GM19395 (cell line): Measurements from ENCODE around the gene FGD3.

ENCODE experiments used
- ATAC-seq: cut with Tn5 transposase; IDR thresholded peaks from one replicate; pipeline ENCODE4 v1.9.1; 2021; ENCODE audit warnings: mild to moderate bottlenecking, moderate library complexity; ENCODE audit not compliant: unreplicated experiment

The FGD3 gene

DNA sequence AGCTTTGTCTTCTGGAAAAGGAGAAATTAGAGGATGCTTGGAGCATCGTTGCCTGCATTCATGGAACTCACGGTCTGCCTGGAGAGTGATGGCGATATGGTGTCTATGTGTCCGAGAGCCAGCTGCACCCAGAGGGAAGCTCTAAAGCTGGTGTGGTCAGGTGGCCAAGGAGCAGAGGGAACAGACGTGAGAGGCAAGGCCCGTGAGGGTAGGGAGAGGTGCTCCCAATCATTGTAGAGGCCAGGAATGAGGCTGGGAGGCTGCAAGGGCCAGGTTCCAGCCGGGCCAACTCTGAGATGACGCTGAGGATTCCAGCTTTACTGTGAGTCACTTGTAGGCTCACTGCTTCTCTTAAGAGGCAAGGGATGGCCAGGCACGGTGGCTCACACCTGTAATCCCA lies 7.6 kb downstream of the FGD3 start:
- no peak for ATAC-seq

DNA sequence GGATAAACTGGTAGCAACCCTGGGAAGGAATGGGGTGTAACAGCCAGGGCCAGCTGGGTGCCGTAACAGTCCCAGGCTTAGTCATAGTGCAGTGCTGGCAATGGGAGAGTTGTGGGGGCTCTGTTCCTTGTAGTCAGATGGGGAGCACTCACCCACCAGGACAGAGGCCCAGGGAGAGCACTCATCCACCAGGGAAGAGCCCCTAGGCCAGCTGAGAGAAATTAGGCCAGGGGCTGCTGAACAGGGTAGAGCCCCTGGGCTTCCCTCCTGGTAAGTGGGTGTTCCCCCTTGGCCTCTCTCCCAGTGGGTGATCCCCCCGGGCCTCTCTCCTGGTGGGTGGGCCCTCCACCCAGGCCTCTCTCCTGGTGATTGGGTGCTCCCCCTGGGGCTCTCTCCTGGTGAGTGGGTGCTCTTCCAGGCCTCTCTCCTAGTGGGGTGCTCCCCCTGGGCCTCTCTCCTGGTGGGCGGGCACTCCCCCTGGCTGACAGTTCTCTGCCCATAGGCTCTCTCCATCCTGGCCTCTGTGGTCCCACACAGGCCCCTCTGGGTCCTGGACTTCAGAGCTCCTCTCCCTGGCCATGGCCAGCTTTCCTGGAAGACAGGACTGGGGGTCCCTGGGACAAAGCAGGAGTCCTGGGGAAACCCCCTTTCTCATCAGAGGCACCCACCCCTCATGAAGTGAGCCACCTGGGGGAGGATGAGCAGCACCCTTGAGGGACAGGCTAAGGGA lies 13.4 kb downstream of the FGD3 start:
- ATAC-seq: no peak

DNA sequence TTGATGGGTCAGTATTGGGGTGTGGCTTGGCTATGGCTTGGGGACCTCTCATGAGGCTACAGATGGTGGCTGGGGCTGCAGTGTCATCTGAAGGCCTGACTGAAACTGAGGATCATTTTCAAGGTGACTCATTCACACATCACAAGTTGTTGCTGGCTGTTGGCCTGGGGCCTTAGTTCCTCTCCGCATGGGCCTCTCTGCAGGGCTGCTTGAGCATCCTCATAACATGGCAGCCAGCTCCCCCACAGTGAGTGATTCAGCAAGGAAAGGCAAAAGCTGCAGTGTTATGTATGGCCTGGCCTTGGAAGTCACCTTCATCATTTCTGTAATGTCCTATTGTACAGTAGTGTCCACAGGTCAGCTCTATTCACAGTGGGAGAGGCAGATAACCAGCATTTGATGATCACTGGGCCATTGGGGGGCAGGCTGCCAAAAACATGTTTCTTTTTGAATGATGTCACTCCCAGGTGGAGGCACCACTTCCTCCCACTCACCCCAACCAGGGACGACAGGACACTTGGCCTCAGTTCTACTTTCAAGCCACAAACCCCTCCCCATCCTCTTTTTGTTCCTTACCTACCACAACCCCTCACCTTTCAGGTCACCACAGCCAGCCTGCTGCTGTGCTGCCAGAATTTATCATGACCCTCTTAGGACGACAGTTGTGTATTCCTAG lies 14.4 kb downstream of the FGD3 start:
- ATAC-seq: no peak

DNA sequence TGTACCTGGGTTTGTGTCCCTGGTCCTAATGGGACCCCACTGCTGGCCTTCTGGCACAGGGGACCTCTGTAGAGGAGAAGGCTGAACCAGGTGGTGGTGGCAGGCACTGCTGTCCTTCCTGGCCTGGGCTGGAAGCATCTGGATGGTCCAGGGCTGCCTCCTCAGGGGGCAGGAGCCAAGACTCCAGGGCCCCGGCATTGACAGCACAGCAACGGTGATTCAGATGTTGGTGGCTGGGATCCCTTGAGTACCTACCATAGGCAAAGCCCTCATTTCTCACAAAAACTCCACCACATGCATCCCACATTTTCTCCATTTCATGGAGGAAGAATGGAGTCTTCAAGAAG lies 15.0 kb downstream of the FGD3 start:
- no peak for ATAC-seq

DNA sequence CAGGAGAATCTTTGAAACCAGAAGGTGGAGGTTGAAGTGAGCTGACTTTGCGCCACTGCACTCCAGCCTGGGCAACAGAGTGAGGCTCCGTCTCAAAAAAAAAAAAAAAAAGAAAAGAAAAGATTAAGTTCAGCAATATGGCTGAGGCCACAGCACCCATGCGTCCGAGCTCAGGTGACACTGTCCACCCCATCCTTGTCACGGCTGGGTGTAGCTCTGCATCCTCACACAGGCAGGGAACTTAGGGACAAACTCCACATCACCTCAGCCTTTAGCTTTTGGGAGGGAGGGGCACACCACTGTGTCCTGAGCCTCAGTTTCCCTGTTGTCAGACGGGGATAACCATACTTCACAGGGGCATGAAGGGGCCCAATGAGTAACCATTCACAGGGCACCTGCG lies 15.5 kb downstream of the FGD3 start:
- ATAC-seq: no peak

DNA sequence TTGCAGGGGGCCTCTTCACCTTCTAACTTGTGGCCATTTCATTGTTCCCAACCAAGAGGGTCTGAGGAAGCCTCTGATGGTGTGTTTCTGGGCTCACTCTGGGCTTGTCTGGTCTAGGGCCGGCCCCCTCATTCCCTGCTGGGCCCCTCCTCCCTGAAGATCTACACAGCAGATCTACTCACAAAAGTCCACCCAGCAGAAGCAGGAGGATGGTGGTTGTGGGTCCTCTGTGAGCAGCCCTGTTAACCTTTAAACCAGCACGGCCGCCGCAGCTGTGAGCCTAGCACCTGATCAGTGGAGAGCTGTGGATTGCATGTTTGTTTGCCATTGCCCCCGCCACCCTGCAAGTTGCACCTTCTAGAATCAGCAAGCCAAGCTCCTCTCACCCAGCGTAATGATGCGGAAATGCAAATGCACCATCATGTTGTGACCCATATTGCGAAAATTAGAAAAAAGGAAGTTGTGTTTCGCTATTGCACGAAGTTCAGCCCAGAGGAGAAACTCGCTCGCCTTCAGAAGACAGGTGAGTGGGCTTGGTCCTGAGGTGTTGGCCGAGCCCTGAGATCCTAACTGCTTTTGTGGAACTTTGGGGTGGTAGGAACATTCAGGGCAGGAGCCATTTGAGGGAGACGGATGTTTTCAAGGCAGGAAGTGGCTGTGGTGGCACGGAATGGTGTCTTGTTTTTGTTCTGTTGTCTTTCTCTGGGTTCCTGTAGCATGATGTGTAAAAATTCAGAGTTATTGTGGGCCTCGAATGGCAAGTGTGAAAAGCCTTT lies 16.7 kb downstream of the FGD3 start:
- ATAC-seq: peak; percentile 79

DNA sequence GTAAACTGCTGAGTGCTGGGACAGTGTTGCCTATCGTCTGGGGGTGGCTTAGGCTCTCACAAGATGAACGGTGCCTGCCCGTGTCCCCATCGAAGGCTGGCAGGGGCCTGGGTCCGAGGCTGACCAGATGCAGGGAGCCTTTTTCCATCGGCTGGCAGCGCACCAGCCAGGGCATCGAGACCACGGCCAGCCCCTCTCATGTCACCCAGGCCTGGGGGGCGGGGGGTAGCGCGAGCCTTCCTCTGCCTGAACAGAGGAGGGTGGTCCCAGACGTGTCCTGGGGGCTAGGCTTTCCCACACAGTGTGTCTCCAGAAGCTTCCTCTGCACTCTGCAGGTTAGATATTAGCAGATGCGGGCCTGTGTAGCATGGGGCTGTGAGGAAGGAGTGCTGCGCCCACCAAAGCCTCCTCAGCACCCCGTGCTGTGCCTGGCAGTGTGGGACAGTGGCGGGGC lies 17.3 kb downstream of the FGD3 start:
- ATAC-seq: peak; percentile 2

DNA sequence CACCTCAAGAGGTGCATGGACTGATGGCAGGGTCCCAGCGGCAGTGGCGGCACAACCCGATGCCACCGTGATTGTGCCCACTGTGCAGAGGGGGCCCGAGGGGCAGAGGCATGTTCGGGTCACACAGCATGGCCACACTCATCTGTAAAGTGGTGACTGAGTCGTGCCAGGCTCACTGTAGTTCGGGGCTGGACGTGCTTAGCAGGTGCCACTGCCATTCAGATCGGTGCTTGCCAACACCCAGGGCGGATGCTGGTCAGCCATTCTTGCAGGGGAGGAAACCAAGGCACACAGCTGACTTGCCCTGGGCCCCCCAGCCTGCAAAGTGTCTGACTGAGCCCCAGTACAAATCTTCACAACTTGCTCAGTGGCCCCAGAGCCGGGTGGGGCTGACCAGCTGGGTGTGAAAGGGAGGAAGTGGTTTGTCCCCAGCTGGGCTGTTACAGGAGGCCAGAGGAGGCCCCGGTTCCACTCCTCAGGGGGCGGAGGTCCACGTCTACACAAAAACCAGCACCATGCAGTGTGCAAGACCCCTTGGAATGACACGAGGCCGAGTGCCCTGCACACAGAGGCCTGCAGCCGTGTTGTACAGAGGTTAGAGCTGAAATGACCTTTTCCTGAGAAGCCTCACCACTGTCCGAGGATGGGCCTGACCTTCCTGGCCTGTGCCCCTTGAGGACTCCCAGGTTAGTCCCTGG lies 17.9 kb downstream of the FGD3 start:
- ATAC-seq: peak; percentile 29

DNA sequence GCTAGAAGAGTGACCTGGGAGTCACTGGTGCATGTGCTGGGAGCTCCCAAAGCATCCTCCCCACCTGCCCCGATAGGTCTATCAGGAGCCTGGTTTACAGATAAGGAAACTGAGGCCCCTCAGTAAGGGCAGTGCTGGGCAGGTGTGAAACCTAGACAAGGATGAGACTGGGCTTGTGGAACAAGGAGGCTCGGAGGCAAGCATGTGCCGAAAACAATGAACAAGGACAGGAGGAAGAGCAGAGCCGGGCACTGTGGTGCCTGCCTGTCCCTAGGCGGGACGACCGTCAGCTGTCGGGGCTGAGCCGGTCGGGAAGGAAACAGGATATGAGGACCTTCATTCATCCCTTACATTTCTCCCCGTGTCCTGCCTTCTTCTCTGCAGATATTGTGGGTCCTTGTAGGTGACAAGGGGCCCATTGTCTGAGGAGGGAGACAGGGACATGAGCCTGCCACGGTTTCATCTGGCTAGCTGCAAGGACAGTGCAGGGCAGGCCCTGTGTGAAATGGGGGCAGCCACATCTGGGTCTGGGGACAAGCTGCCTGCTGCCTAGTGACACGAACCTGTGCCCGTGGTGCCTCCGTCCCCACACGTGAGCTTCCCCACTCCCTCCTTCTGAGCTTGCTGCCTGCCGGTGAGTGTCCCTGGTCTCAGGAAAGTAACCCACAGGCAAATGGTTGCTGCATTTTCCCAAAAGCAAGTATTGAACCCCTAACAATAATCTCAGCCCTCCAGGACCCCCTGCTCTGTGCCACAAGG lies 18.6 kb downstream of the FGD3 start:
- no peak for ATAC-seq

DNA sequence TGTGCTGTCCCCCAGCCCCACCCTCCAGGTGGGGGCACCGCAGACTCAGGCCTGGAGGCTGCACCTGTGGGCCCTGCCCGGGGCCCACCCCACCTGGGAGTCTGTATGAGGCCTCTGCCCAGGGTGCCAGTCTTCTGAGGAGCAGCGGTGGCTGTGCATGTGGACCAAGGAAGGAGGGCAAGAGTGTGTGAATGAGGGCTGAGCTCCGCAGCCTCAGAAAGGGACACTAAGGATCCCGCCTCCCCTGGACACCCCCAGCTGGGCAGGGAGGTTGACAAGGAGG lies 19.1 kb downstream of the FGD3 start:
- no peak for ATAC-seq

DNA sequence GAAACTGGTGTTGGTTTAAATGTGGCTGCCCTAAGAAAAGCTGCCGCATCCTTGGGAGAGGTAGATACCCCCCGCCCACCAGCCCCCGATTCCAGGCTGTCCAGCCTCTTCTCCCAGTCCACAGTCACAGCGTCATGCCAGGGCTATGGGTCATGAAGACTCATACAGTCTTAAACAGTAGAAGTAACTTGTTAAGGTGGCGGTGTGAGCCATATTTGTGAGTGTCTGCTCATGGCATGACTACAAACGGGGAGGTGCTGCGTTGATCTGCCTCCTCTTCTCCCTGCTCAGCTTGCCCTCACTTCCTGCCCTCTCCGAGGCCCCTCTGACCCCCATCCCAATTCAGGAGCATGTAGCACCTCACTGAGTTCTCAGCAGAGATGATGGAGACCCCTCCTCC lies 20.8 kb downstream of the FGD3 start:
- no peak for ATAC-seq

DNA sequence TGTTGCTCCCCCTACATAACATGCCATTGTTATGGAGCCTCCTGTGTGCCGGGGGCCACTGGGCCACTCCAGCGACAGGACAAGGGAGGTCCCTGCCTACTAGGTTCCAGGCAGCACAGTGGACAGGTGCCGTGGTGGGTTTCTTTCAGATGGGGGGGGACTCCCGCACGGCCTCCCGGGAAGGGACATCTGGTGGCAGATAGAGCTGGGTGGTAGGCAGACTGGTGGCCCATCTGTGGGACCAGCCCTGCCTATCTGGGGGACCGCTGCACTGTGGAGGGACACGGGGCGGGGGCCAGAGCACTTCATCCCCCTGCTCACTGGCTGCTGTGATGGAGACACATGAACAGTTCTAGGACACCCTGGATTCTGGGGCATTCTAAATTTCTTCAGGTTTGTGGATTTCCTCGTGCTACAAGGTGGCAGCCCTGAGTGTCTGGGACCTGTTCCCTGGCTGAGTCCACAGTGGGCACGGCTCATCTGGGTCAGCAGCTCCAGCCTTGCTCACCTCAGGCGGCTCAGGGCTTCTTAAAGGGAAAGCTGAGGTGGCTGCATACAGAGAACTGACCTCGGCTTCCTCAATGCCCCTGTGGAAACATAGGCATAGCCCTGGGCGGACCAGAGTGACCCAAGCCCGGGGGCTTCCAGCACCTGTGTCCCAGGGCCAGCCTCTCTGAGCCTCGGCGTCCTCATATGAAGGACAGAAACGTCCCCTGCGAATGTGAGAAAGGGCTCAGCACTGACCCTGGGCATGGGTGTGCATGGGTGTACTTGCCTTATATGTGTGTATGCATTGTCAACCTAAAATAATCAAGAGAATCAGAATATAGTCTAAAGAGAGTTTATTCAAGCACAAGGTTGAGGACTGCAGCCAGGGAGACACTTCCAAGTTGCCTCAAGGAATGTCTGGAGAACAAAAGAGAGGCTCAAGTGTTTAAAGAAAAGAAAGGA lies 22.5 kb downstream of the FGD3 start:
- ATAC-seq: no peak

DNA sequence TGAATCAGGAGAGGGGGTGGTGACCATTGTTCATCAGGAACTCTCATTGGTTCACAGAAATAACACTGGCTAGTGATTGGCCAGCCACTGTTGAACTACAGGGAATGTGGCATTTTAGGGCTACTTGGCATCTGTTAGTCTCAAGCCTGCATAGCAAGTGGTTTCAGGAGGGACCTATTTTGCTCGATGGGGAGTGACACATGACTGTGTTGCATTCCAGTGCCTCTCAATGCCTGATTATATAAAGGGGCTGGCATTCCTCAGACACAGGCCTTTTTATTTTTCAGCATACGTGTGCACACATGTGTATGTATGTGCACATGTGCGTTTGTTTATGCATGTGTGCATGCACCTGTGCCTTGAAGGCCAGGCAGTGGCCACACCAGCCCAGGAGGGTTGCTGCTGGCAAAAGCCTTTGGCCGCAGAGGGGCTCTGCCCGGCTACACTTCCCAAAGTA lies 23.2 kb downstream of the FGD3 start:
- no peak for ATAC-seq

DNA sequence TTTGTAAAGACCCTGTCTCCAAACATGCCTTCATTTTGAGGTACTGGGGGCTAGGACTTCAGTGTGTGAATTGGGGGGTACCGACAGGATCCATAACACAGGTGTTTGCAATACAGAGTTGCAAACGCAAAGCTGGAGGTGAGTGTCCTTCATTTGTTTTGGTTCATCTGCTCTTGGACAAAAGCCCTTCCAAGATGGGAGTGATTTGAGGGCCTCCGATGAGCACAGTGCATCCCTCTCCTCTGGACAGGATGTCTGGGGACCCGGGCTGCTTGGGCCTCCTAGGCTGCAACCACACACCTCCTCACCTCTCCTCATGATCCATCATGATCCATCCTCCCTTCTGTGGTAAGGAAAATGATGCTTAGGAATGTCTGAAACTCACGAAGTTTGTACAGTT lies 23.8 kb downstream of the FGD3 start:
- ATAC-seq: no peak

DNA sequence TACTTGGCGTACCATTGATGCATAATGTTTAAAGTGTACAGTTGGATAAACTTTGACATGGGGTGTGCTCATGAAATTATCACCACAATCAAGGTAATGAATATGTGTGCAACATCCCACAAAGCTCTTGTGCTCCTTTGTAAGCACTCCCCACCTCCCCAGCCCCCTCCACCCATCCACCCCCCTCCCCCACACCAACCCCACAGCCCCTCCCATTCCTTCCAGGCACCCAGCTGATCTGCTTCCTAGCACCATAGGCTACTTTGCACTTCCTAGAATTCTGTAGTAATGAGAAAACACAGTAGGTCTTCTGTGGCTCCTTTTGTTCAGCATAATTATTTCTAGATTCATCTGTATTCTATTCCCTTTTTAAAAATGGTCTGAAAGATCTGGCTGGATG lies 24.5 kb downstream of the FGD3 start:
- ATAC-seq: no peak

DNA sequence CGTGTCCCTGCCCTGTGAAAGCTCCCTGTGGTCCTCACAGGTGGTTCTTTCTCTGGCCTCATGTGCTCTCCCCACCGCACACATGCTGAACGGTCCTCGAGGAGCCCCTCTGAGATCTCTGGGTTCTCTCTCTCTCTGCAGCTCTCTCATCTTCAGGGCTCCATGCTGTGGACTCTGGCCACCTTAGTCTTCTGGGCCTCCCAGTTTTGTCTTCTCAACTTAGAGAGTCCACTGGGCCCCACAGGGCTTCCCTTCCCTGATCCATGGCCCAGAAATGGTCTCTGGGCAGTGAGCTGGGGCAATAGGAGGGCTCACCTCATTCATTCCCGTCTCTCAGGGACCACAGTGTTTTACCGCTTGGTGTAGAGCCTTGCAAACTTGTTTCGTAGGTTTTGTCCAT lies 26.4 kb downstream of the FGD3 start:
- ATAC-seq: no peak

DNA sequence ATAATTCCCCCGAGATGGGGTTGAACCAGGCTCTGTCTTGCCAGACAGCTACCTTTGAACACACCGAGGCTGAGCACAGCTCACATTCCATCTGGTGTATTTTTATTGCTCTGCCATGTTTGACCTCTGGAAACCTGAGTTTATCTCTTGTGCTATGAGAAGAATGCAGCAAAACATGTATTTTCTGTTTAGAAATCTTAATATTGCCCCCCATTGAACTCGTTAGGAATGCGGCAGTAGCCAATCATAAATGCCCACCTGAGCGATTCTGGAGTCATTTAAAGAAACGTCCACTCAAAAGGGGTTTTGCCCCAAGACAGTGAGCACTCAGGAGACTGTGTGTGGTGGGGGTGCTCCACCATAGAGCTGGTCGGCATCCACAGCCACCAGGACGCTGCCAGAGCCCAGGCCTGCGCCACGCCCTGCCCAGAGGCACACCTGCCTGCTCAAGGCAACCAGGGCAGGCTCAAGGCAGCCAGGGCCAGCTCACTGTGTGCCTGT lies 26.9 kb downstream of the FGD3 start:
- no peak for ATAC-seq

DNA sequence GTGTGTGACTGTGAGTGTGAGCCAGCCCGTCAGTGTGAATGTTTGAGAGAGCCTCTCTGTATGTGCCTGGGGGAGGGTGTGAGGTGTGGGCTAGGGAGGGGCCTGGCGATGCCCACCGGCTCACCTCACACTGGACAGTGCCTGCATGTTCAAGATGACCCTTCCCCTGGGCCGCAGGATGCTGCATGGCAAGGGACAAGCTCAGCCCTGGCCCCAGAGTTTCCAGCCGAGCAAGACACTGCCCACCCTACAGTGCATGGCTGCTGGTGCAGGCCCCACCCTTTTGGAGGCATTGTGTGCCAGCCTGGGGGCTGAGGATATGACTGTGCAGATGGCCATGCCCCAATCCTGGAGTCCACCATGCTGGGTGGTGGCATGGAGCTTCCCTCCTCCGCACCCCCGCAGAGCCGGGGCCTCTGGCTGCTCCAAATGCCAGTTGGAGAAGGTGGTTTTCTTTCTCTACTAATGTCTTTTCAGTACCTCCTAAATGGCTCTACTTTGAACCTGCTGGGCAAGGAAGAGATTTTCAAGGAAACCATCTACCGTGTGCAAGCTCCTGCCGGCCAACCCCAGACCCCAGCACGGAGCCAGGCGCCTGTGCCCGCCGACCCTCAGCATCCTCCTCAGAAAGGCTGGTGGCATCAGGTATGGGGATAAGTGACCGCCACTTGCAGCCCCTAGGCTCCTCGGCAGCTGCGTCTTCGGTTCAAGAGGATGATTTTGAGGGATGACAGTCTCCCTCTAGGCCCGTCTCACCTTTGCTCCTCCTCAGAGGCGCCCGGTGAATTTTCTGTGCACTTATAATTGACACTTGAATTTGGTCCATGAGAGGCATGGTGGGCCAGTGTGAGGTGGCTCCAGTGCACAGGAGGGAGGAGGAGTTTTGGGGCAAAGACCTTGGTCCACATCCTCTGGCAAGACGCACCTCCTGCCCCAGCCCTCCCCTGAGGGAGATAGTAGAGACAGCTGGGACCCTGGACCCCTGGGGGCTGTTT lies 27.7 kb downstream of the FGD3 start:
- ATAC-seq: no peak
